ENCODE data around the gene CORO6.

The CORO6 gene

GRCh38 chr17:29620779-29621500, 1.8 kb downstream of the CORO6 start:
- TF ChIP-seq CTCF (IDR thresholded peaks at IDR 0.05), result no peak

GRCh38 chr17:29620271-29620670, 2.4 kb downstream of the CORO6 start:
- no peak for TF ChIP-seq CTCF (IDR thresholded peaks at IDR 0.05)

- no peak for TF ChIP-seq CTCF (IDR thresholded peaks at IDR 0.05)
These were observed 3.5 kb downstream of the CORO6 start for GRCh38 chr17:29619251-29619650.

- no peak for TF ChIP-seq CTCF (IDR thresholded peaks at IDR 0.05)
These were observed 4.2 kb downstream of the CORO6 start for GRCh38 chr17:29618272-29619065.

- TF ChIP-seq CTCF (IDR thresholded peaks at IDR 0.05), result no peak
These were observed 5.0 kb downstream of the CORO6 start for GRCh38 chr17:29617481-29618271.

GRCh38 chr17:29617125-29617480, 5.6 kb downstream of the CORO6 start:
- no peak; the same call in 1 of the 2 replicates for TF ChIP-seq CTCF (IDR thresholded peaks at IDR 0.05)

GRCh38 chr17:29616300-29617048, 6.2 kb downstream of the CORO6 start:
- TF ChIP-seq CTCF (IDR thresholded peaks at IDR 0.05), result no peak
